CD4-positive, alpha-beta T cell (primary cell): ENCODE data around the gene PSMA1. TPM values are rescaled to one million over a fixed set of nuclear protein-coding genes. Genes with fewer than 3 reads are reported as not detected.

Experiments used
- ATAC-seq: fragments of 200-7000 bp; cut with Tn5 transposase; one replicate; pipeline ENCODE4 v1.10.0; 2022; ENCODE audit warnings: mild to moderate bottlenecking; ENCODE audit not compliant: poor library complexity
- CTCF ChIA-PET: fragments of 350-600 bp; sonication (Branson Sonifier 250); formaldehyde crosslinking; loops from one replicate; lab custom pipeline; 2021; ENCODE audit warnings: antibody characterized with exemption, inconsistent platforms; lab: Charles Lee
- POLR2A ChIA-PET: fragments of 350-600 bp; sonication (Branson Sonifier 250); formaldehyde crosslinking; loops from one replicate; lab custom pipeline; 2021; ENCODE audit warnings: antibody characterized with exemption, inconsistent platforms; lab: Charles Lee
- DNase-seq, 14 experiments: peaks; one replicate each; pipeline ENCODE4 v3.0.0-alpha.2; 2013 to 2020; ENCODE audit warnings: mixed read lengths in 2 of 14
- H3K27ac ChIP-seq, 2 donors: one replicate each; pipeline versions ENCODE4 v1.5.1 to v1.7.0; 2013; ENCODE audit warnings: low read length in 2 of 2, low read depth in 1 of 2, mild to moderate bottlenecking in 1 of 2
- H3K27me3 ChIP-seq, 2 experiments: 1 replicate in 1 of 2; 2 replicates in 1 of 2; pipeline versions ENCODE4 v1.6.1 to v1.7.0; 2013; ENCODE audit warnings: low read length in 2 of 2, control low read depth in 1 of 2, mild to moderate bottlenecking in 1 of 2, moderate library complexity in 1 of 2; ENCODE audit not compliant: insufficient read depth in 2 of 2, control insufficient read depth in 1 of 2
- H3K36me3 ChIP-seq: one replicate; pipeline ENCODE4 v1.6.1; 2013; ENCODE audit warnings: low read length, control low read depth; ENCODE audit not compliant: insufficient read depth
- H3K4me1 ChIP-seq: one replicate; pipeline ENCODE4 v1.6.1; 2013; ENCODE audit warnings: low read length, control low read depth; ENCODE audit not compliant: insufficient read depth
- H3K4me3 ChIP-seq: one replicate; pipeline ENCODE4 v1.5.1; 2013; ENCODE audit warnings: mild to moderate bottlenecking, low read length, moderate library complexity
- H3K9me3 ChIP-seq, 2 experiments: 1 replicate in 1 of 2; 2 replicates in 1 of 2; pipeline versions ENCODE4 v1.6.1 to v1.7.0; 2013; ENCODE audit warnings: low read length in 2 of 2, mild to moderate bottlenecking in 2 of 2, control low read depth in 1 of 2, moderate library complexity in 1 of 2; ENCODE audit not compliant: control insufficient read depth in 1 of 2, insufficient read depth in 1 of 2
- H3K27ac Mint-ChIP-seq: one replicate; pipeline ENCODE4 v1.8.0; 2020; ENCODE audit warnings: mixed read lengths
- H3K27me3 Mint-ChIP-seq: one replicate; pipeline ENCODE4 v1.8.0; 2021; ENCODE audit warnings: mixed read lengths
- H3K36me3 Mint-ChIP-seq: one replicate; pipeline ENCODE4 v1.8.0; 2021; ENCODE audit warnings: low read depth, mixed read lengths
- H3K4me1 Mint-ChIP-seq: one replicate; pipeline ENCODE4 v1.8.0; 2021; ENCODE audit warnings: low read depth, mixed read lengths
- H3K4me3 Mint-ChIP-seq: one replicate; pipeline ENCODE4 v1.8.0; 2020; ENCODE audit warnings: mild to moderate bottlenecking, mixed read lengths
- H3K9me3 Mint-ChIP-seq: one replicate; pipeline ENCODE4 v1.8.0; 2020; ENCODE audit warnings: mixed read lengths
- CTCF ChIP-seq: fragments of 200-600 bp; IDR thresholded peaks from one replicate; pipeline ENCODE4 v1.8.0; 2022; ENCODE audit warnings: antibody characterized with exemption, mild to moderate bottlenecking
- intact Hi-C, 2 experiments: fragments of 100-400 bp; cut with DNase I in 1 of 2; cut with micrococcal nuclease in 1 of 2; formaldehyde crosslinking; loops; one replicate each; pipeline versions ENCODE4 v1.15.1 to v1.9.0; 2023 to 2025; cut with DNase I, micrococcal nuclease
- total RNA-seq, 174 experiments: library from RNA in 2 of 174; stranded (reverse) in 2 of 174; gene quantifications; one replicate each; pipeline ENCODE4 v1.2.3 and lab custom pipeline; 2021 to 2026

The PSMA1 gene
- total RNA-seq, 2 experiments from 2014 or later: 170 to 175 TPM

GRCh38 chr11:14529951-14530350 is 9.8 kb upstream of the PSMA1 start:
- no peaks in the 10 kb centered on the region for H3K36me3 ChIP-seq
- Mint-ChIP-seq H3K9me3 (no peaks in the 10 kb centered on the region), H3K4me1 (no peaks in the 10 kb centered on the region), H3K36me3 (no peaks in the 10 kb centered on the region), H3K27me3 (no peaks in the 10 kb centered on the region), H3K4me3 (no peak overlapping the region), H3K27ac (no peak overlapping the region)
- no peak for TF ChIP-seq CTCF
- ChIA-PET POLR2A (no interaction called here), CTCF (no interaction called here)
- no peak overlapping the region for H3K4me3 ChIP-seq
- intact Hi-C loops: loop anchor here in 1 of 2 experiments (10.0 kb wide), 1 partner anchor 545 kb away; the partner anchor contains the start of gene CALCB
- no peak overlapping the region for H3K27ac ChIP-seq
- ATAC-seq (no peak), DNase-seq (no peak)
- no peaks in the 10 kb centered on the region for H3K4me1 ChIP-seq
- H3K9me3 ChIP-seq: no peaks in the 10 kb centered on the region
- no peaks in the 10 kb centered on the region for H3K27me3 ChIP-seq

- Mint-ChIP-seq H3K27me3 (no peaks in the 10 kb centered on the region), H3K9me3 (no peaks in the 10 kb centered on the region), H3K36me3 (no peaks in the 10 kb centered on the region), H3K27ac (no peak overlapping the region), H3K4me3 (no peak overlapping the region), H3K4me1 (no peaks in the 10 kb centered on the region)
- Histone ChIP-seq H3K4me1 (no peaks in the 10 kb centered on the region), H3K36me3 (no peaks in the 10 kb centered on the region), H3K4me3 (no peak overlapping the region), H3K27me3 (no peaks in the 10 kb centered on the region), H3K27ac (no peak overlapping the region), H3K9me3 (no peaks in the 10 kb centered on the region)
- no peak for TF ChIP-seq CTCF
- DNase-seq: no peak
- intact Hi-C loops: no loop called here
- CTCF ChIA-PET: no interaction called here
- POLR2A ChIA-PET: interaction anchor here (0.6 kb wide), 1 partner anchor 72 kb away, joined by 3 read pairs; no protein-coding TSS in a partner anchor
- ATAC-seq: no peak
Observed at GRCh38 chr11:14529321-14529720, 9.1 kb upstream of the PSMA1 start.

- H3K36me3 Mint-ChIP-seq: peaks cover 31% of the 10 kb centered on the region
- no peak for DNase-seq
- POLR2A ChIA-PET: interaction anchor here (1.5 kb wide), 1 partner anchor 241 kb away, joined by 3 read pairs; no protein-coding TSS in a partner anchor
- H3K4me3 ChIP-seq: no peak overlapping the region
- ATAC-seq: no peak
- peaks cover 30% of the 10 kb centered on the region for H3K4me1 Mint-ChIP-seq
- TF ChIP-seq CTCF: no peak
- no peaks in the 10 kb centered on the region for H3K27me3 Mint-ChIP-seq
- peaks cover 4% of the 10 kb centered on the region for H3K36me3 ChIP-seq
- peak overlapping the region; percentile 30 for H3K4me3 Mint-ChIP-seq
- H3K27me3 ChIP-seq: no peaks in the 10 kb centered on the region
- no peaks in the 10 kb centered on the region for H3K9me3 Mint-ChIP-seq
- CTCF ChIA-PET: interaction anchor here (0.6 kb wide), 1 partner anchor 23 kb away, joined by 3 read pairs; no protein-coding TSS in a partner anchor
- intact Hi-C loops: loop anchor here (5.0 kb wide), 3 partner anchors 54 to 124 kb away; partner anchors contain the start of gene PDE3B (in 1 of the 2)
- no peak overlapping the region for H3K27ac ChIP-seq
- no peak overlapping the region for H3K27ac Mint-ChIP-seq
- H3K4me1 ChIP-seq: peaks cover 14% of the 10 kb centered on the region
- no peaks in the 10 kb centered on the region for H3K9me3 ChIP-seq
Observed at GRCh38 chr11:14522801-14523200, 2.6 kb upstream of the PSMA1 start.
